ENCODE measurements around the gene ATG13. TPM values are rescaled to one million over a fixed set of nuclear protein-coding genes. Genes with fewer than 3 reads are reported as not detected.

ATG13 gene
- polyA plus RNA-seq, 1 donor (not counting 4 experiments of a cell fraction or from before 2014, with no cell fraction given): 33.3 TPM

DNA sequence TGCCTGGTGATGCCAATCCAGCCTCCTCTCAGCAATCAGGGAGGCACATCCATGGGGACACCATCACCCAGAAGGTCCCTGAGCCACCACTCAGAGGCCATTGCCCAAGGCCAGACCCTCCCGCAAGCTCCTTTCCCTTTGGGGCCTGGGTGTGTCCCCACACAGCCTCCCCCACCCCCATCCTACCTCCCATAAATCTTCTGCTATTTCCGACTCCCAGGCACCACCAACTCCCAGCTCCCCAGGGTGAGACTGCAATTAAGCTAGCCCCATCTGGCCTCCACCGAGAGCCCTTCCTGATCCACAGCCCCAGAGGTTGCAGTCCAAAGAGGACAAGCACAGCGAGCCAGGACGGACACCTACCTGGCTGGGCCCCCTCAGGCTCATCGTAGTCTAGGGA, 76.7 kb downstream of the ATG13 start:
- dilution Hi-C loops (cut with MboI; ENCODE audit: extremely low pct_ligation_motif_present, low sequenced_read_pairs): no loop called here
- H3K27ac ChIP-seq (ENCODE audit: control insufficient read depth, insufficient read depth, low read length): no peak overlapping the region
- H3K9me1 ChIP-seq (ENCODE audit: control insufficient read depth, extremely low read depth, insufficient read depth, low read length): no peaks in the 10 kb centered on the region
- H4K20me1 ChIP-seq (ENCODE audit: control insufficient read depth, extremely low read depth, insufficient read depth, low read length): no peaks in the 10 kb centered on the region
- H3K4me2 ChIP-seq (ENCODE audit: control insufficient read depth, extremely low read depth, insufficient read depth, low read depth, low read length): no peak overlapping the region
- H3K4me3 ChIP-seq (ENCODE audit: control insufficient read depth in 2 of 3, extremely low read depth in 1 of 3, insufficient read depth in 2 of 3, low read depth in 1 of 3, low read length in 3 of 3): no peak overlapping the region
- TF ChIP-seq, protein P1, sequence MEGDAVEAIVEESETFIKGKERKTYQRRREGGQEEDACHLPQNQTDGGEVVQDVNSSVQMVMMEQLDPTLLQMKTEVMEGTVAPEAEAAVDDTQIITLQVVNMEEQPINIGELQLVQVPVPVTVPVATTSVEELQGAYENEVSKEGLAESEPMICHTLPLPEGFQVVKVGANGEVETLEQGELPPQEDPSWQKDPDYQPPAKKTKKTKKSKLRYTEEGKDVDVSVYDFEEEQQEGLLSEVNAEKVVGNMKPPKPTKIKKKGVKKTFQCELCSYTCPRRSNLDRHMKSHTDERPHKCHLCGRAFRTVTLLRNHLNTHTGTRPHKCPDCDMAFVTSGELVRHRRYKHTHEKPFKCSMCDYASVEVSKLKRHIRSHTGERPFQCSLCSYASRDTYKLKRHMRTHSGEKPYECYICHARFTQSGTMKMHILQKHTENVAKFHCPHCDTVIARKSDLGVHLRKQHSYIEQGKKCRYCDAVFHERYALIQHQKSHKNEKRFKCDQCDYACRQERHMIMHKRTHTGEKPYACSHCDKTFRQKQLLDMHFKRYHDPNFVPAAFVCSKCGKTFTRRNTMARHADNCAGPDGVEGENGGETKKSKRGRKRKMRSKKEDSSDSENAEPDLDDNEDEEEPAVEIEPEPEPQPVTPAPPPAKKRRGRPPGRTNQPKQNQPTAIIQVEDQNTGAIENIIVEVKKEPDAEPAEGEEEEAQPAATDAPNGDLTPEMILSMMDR (optimal IDR thresholded peaks at IDR 0.05 in 1 of 3, IDR thresholded peaks at IDR 0.05 in 1 of 3, conservative IDR thresholded peaks at IDR 0.05 in 1 of 3; ENCODE audit: extremely low read depth in 1 of 3, insufficient read depth in 2 of 3, low read length in 3 of 3): no peak
- no peak for TF ChIP-seq EZH2 (IDR thresholded peaks at IDR 0.05; ENCODE audit: low read length)
- no peaks in the 10 kb centered on the region for H3K27me3 ChIP-seq (ENCODE audit: control insufficient read depth, extremely low read depth, insufficient read depth, low read length)
- no peaks in the 10 kb centered on the region for H3K9me3 ChIP-seq (ENCODE audit: control insufficient read depth, low read depth, low read length)
- no peak overlapping the region for H3K9ac ChIP-seq (ENCODE audit: control insufficient read depth, extremely low read depth, insufficient read depth, low read length)
- H3K4me1 ChIP-seq (ENCODE audit: control insufficient read depth, extremely low read depth, insufficient read depth, low read length): peaks cover 3% of the 10 kb centered on the region
- no peak overlapping the region for H2AFZ ChIP-seq (ENCODE audit: control insufficient read depth, low read length)
- FAIRE-seq: no peak
- H3K36me3 ChIP-seq (ENCODE audit: control insufficient read depth in 2 of 2, extremely low read depth in 1 of 2, insufficient read depth in 2 of 2, low read length in 2 of 2): peaks cover 21 to 33% of the 10 kb centered on the region in 2 experiments
- DNase-seq (ENCODE audit: low read depth, low spot score): no peak
- H3K79me2 ChIP-seq (ENCODE audit: control insufficient read depth, insufficient read depth, low read length): peaks cover 20% of the 10 kb centered on the region

DNA sequence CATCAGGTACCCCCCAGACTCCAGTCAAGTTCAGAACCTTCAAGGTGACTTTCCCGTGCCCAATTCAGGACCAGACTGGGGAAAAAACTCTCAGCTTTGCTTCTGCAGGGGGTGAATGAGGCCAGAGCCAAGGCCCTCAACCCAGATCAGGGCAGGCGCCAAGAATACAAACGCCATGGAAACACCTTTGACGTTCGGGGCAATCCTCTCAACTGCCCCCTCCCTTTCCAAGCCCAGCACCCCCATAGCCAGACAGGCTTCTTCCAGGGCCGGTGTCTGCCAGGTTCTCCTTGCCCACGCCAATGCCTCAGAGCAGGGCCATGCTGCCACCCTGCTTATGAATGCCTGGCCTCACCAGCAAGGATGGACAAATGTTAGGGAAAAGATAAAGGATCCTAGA, 77.3 kb downstream of the ATG13 start:
- Histone ChIP-seq H3K9me3 (ENCODE audit: control insufficient read depth, low read depth, low read length) (no peaks in the 10 kb centered on the region), H3K27me3 (ENCODE audit: control insufficient read depth, extremely low read depth, insufficient read depth, low read length) (no peaks in the 10 kb centered on the region), H3K4me3 (ENCODE audit: control insufficient read depth in 2 of 3, extremely low read depth in 1 of 3, insufficient read depth in 2 of 3, low read depth in 1 of 3, low read length in 3 of 3) (no peak overlapping the region), H4K20me1 (ENCODE audit: control insufficient read depth, extremely low read depth, insufficient read depth, low read length) (no peaks in the 10 kb centered on the region), H3K27ac (ENCODE audit: control insufficient read depth, insufficient read depth, low read length) (no peak overlapping the region), H3K79me2 (ENCODE audit: control insufficient read depth, insufficient read depth, low read length) (peaks cover 24% of the 10 kb centered on the region), H3K4me1 (ENCODE audit: control insufficient read depth, extremely low read depth, insufficient read depth, low read length) (peaks cover 8% of the 10 kb centered on the region), H3K9ac (ENCODE audit: control insufficient read depth, extremely low read depth, insufficient read depth, low read length) (no peak overlapping the region), H3K36me3 (ENCODE audit: control insufficient read depth in 2 of 2, extremely low read depth in 1 of 2, insufficient read depth in 2 of 2, low read length in 2 of 2) (peaks cover 21 to 32% of the 10 kb centered on the region in 2 experiments), H3K4me2 (ENCODE audit: control insufficient read depth, extremely low read depth, insufficient read depth, low read depth, low read length) (no peak overlapping the region), H2AFZ (ENCODE audit: control insufficient read depth, low read length) (no peak overlapping the region), H3K9me1 (ENCODE audit: control insufficient read depth, extremely low read depth, insufficient read depth, low read length) (no peaks in the 10 kb centered on the region)
- DNase-seq (ENCODE audit: low read depth, low spot score) (no peak), FAIRE-seq (no peak)
- dilution Hi-C loops (cut with MboI; ENCODE audit: extremely low pct_ligation_motif_present, low sequenced_read_pairs): no loop called here
- TF ChIP-seq EZH2 (IDR thresholded peaks at IDR 0.05; ENCODE audit: low read length): no peak
- TF ChIP-seq, protein P1 (optimal IDR thresholded peaks at IDR 0.05 in 1 of 3, IDR thresholded peaks at IDR 0.05 in 1 of 3, conservative IDR thresholded peaks at IDR 0.05 in 1 of 3; ENCODE audit: extremely low read depth in 1 of 3, insufficient read depth in 2 of 3, low read length in 3 of 3): no peak

All from keratinocyte (primary cell).